DOHH2 (cell line): ENCODE data around the gene SH2D1B.

ENCODE experiments used
- H3F3A ChIP-seq: fragments of 200-600 bp; sonication (generic), shearing (Covaris generic); 2 replicates; pipeline ENCODE4 v1.6.0; 2016; ENCODE audit warnings: antibody characterized with exemption, mild to moderate bottlenecking; ENCODE audit not compliant: control insufficient read depth, insufficient read depth
- H3K27ac ChIP-seq: fragments of 200-600 bp; sonication (generic); 2 replicates; pipeline ENCODE4 v1.5.1; 2014; ENCODE audit warnings: low read depth, mild to moderate bottlenecking, low read length, moderate library complexity
- H3K27me3 ChIP-seq: fragments of 200-600 bp; sonication (generic); 2 replicates; pipeline ENCODE4 v1.6.1; 2014; ENCODE audit warnings: mild to moderate bottlenecking, low read length, mixed read lengths; ENCODE audit not compliant: control insufficient read depth
- H3K36me3 ChIP-seq: fragments of 200-600 bp; sonication (generic); 2 replicates; pipeline ENCODE4 v1.6.1; 2014; ENCODE audit warnings: mild to moderate bottlenecking, low read length, moderate library complexity, mixed read lengths; ENCODE audit not compliant: control insufficient read depth
- H3K4me1 ChIP-seq: fragments of 200-600 bp; sonication (generic); 2 replicates; pipeline ENCODE4 v1.6.1; 2014; ENCODE audit warnings: mild to moderate bottlenecking, low read length, mixed read lengths; ENCODE audit not compliant: control insufficient read depth
- H3K4me2 ChIP-seq: fragments of 200-600 bp; sonication (generic); 2 replicates; pipeline ENCODE4 v1.6.0; 2014; ENCODE audit warnings: mild to moderate bottlenecking, low read length, moderate library complexity
- H3K4me3 ChIP-seq: fragments of 200-600 bp; sonication (generic); 2 replicates; pipeline ENCODE4 v1.5.1; 2014; ENCODE audit warnings: mild to moderate bottlenecking, low read length, mixed read lengths
- H3K79me2 ChIP-seq: fragments of 200-600 bp; sonication (generic); 2 replicates; pipeline ENCODE4 v1.6.1; 2014; ENCODE audit warnings: mild to moderate bottlenecking, low read length, mixed read lengths; ENCODE audit not compliant: control insufficient read depth
- H3K9me2 ChIP-seq: fragments of 200-600 bp; sonication (generic); replicated peaks from 2 replicates; pipeline ENCODE4 v1.6.1; 2014; ENCODE audit warnings: mild to moderate bottlenecking, low read length, mixed read lengths; ENCODE audit not compliant: control insufficient read depth
- H3K9me3 ChIP-seq: fragments of 200-600 bp; sonication (generic); 2 replicates; pipeline ENCODE4 v1.6.1; 2014; ENCODE audit warnings: antibody characterized with exemption, low read length, mixed read lengths; ENCODE audit not compliant: control insufficient read depth, insufficient read depth
- H4K20me1 ChIP-seq: fragments of 200-600 bp; sonication (generic); 2 replicates; pipeline ENCODE4 v1.6.0; 2014; ENCODE audit warnings: low read depth, mild to moderate bottlenecking, antibody characterized with exemption, low read length, moderate library complexity; ENCODE audit not compliant: control insufficient read depth, insufficient read depth
- EZH2phosphoT487 ChIP-seq: fragments of 200-600 bp; sonication (generic); IDR thresholded peaks from 2 replicates; pipeline ENCODE4 v1.6.1; 2017; ENCODE audit warnings: borderline replicate concordance, mild to moderate bottlenecking, antibody characterized with exemption, low read length, moderate library complexity, mixed read lengths
- TF ChIP-seq, protein P1 (sequence below): fragments of 200-600 bp; sonication (generic); IDR thresholded peaks from one replicate; pipeline ENCODE4 v1.5.1; 2014; ENCODE audit warnings: antibody characterized with exemption, mild to moderate bottlenecking, low read depth, low read length; ENCODE audit not compliant: poor library complexity, severe bottlenecking

Gene SH2D1B

GRCh38 chr1:162360237-162360873 lies 51.6 kb downstream of the SH2D1B start:
- Histone ChIP-seq H3K9me2 (no peaks in the 10 kb centered on the region), H4K20me1 (no peaks in the 10 kb centered on the region), H3K4me1 (no peaks in the 10 kb centered on the region), H3K27ac (no peak overlapping the region), H3K79me2 (no peaks in the 10 kb centered on the region), H3K9me3 (no peaks in the 10 kb centered on the region), H3K4me3 (no peak overlapping the region), H3K27me3 (peaks cover 8% of the 10 kb centered on the region), H3K4me2 (no peak overlapping the region), H3K36me3 (no peaks in the 10 kb centered on the region), H3F3A (no peaks in the 10 kb centered on the region)
- no peak for TF ChIP-seq EZH2phosphoT487
- TF ChIP-seq, protein P1, sequence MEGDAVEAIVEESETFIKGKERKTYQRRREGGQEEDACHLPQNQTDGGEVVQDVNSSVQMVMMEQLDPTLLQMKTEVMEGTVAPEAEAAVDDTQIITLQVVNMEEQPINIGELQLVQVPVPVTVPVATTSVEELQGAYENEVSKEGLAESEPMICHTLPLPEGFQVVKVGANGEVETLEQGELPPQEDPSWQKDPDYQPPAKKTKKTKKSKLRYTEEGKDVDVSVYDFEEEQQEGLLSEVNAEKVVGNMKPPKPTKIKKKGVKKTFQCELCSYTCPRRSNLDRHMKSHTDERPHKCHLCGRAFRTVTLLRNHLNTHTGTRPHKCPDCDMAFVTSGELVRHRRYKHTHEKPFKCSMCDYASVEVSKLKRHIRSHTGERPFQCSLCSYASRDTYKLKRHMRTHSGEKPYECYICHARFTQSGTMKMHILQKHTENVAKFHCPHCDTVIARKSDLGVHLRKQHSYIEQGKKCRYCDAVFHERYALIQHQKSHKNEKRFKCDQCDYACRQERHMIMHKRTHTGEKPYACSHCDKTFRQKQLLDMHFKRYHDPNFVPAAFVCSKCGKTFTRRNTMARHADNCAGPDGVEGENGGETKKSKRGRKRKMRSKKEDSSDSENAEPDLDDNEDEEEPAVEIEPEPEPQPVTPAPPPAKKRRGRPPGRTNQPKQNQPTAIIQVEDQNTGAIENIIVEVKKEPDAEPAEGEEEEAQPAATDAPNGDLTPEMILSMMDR = no peak

DNA sequence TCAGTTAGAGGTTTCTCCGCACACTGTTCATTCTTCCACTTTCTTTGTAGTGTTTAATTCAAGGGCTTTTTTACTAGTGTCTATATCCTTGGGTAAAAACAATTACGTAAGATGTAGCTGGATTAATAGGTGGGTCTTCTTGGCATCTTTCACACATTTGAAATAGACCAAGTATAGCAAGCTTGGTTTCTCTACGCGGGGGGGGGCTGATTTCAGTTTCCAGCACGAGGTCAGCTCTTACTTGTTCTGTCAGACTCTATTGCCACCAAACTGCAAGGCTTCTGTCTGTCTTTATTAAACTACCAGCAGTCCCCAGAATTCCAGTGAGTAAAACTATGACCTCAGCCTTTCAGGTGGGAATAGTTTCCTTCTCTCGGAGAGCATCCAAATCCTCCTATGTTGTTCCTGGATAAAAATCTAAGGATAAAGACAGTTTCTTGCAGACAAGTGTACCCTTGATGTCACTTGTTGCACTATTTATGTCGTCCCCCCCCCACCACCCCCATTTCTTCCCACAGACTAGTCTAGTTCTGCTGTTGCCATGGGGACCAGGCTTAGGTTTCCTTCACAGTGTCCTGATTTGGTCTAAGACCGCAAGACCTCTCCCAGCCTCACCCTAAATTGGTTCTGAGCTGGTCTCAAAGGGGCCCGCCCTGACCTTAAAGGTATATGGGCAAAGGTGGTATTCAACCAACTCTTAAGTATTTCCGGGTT lies 52.3 kb downstream of the SH2D1B start:
- no peak overlapping the region for H3K27ac ChIP-seq
- H3K4me3 ChIP-seq = no peak overlapping the region
- H3F3A ChIP-seq = no peaks in the 10 kb centered on the region
- no peaks in the 10 kb centered on the region for H3K9me3 ChIP-seq
- no peaks in the 10 kb centered on the region for H3K4me1 ChIP-seq
- H3K36me3 ChIP-seq = no peaks in the 10 kb centered on the region
- H3K4me2 ChIP-seq = no peak overlapping the region
- H3K79me2 ChIP-seq = no peaks in the 10 kb centered on the region
- TF ChIP-seq, protein P1 = no peak
- no peak for TF ChIP-seq EZH2phosphoT487
- H4K20me1 ChIP-seq = no peaks in the 10 kb centered on the region
- H3K27me3 ChIP-seq = peaks cover 8% of the 10 kb centered on the region
- no peaks in the 10 kb centered on the region for H3K9me2 ChIP-seq

DNA sequence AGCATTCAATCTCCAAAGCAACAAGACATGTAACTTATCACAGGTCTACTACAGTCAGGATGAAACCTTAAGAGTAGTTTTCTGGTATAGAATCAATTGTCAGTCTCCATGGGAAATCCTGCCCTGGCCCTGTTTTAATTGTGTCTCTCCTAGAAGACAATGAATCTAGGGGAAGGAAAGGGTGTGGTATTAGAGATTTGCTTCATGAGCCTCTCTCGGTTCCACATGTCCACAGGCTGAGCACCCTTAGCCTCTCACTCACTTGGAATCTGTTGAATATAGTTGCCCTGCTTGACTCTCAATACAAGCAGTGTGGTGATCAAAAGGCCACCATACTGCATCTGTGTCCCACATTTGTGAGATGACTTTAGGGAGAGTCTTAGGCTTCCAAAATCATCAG lies 53.0 kb downstream of the SH2D1B start:
- no peaks in the 10 kb centered on the region for H3F3A ChIP-seq
- no peaks in the 10 kb centered on the region for H3K9me2 ChIP-seq
- no peaks in the 10 kb centered on the region for H3K79me2 ChIP-seq
- H3K4me2 ChIP-seq = no peak overlapping the region
- H3K9me3 ChIP-seq = no peaks in the 10 kb centered on the region
- no peaks in the 10 kb centered on the region for H3K4me1 ChIP-seq
- H3K4me3 ChIP-seq = no peak overlapping the region
- no peaks in the 10 kb centered on the region for H3K36me3 ChIP-seq
- TF ChIP-seq, protein P1 = no peak
- no peak for TF ChIP-seq EZH2phosphoT487
- H3K27ac ChIP-seq = no peak overlapping the region
- peaks cover 8% of the 10 kb centered on the region for H3K27me3 ChIP-seq
- H4K20me1 ChIP-seq = no peaks in the 10 kb centered on the region
